Liver (tissue), 9 donors: ENCODE measurements around the gene ULK2. TPM values are rescaled to one million over a fixed set of nuclear protein-coding genes. Genes with fewer than 3 reads are reported as not detected.
A peak's percentile ranks its signal among the peaks of the same experiment; 100 is the strongest.

Experiments used
- DNase-seq: peaks from one replicate; pipeline ENCODE4 v3.0.0-alpha.2; 2017; ENCODE audit warnings: low spot score
- H3K27ac ChIP-seq, 2 donors: one replicate each; pipeline ENCODE4 v1.7.0; 2013; ENCODE audit warnings: inconsistent platforms in 2 of 2, low read length in 2 of 2, control low read depth in 1 of 2, low read depth in 1 of 2, mild to moderate bottlenecking in 1 of 2
- H3K27me3 ChIP-seq, 4 donors: one replicate each; pipeline versions ENCODE4 v1.6.1 to v1.7.0; 2013; ENCODE audit warnings: low read length in 3 of 4, inconsistent platforms in 1 of 4, mild to moderate bottlenecking in 1 of 4, moderate library complexity in 1 of 4; ENCODE audit not compliant: control insufficient read depth in 4 of 4, insufficient read depth in 4 of 4
- H3K36me3 ChIP-seq, 4 donors: one replicate each; pipeline versions ENCODE4 v1.6.1 to v1.7.0; 2013; ENCODE audit warnings: low read length in 3 of 4, mild to moderate bottlenecking in 3 of 4, low read depth in 1 of 4, moderate library complexity in 1 of 4; ENCODE audit not compliant: control insufficient read depth in 4 of 4, insufficient read depth in 3 of 4
- H3K4me1 ChIP-seq, 4 donors: one replicate each; pipeline versions ENCODE4 v1.6.1 to v1.7.0; 2013; ENCODE audit warnings: low read length in 3 of 4, mild to moderate bottlenecking in 3 of 4, moderate library complexity in 1 of 4; ENCODE audit not compliant: control insufficient read depth in 4 of 4, insufficient read depth in 4 of 4
- H3K4me3 ChIP-seq, 3 donors: one replicate each; pipeline versions ENCODE4 v1.6.1 to v1.7.0; 2013; ENCODE audit warnings: low read length in 3 of 3, control low read depth in 1 of 3, low read depth in 1 of 3, mild to moderate bottlenecking in 1 of 3
- H3K9ac ChIP-seq, 2 donors: one replicate each; pipeline ENCODE4 v1.7.0; 2013; ENCODE audit warnings: low read length in 2 of 2, mild to moderate bottlenecking in 2 of 2, moderate library complexity in 2 of 2, control low read depth in 1 of 2, low read depth in 1 of 2
- H3K9me3 ChIP-seq, 4 donors: one replicate each; pipeline versions ENCODE4 v1.6.1 to v1.7.0; 2013; ENCODE audit warnings: low read length in 3 of 4; ENCODE audit not compliant: control insufficient read depth in 4 of 4
- EGR1 ChIP-seq, 2 donors: IDR thresholded peaks; 2 replicates each; pipeline ENCODE4 v1.6.1; 2016 to 2018; ENCODE audit warnings: antibody characterized with exemption in 2 of 2, low read depth in 2 of 2
- FOXA1 ChIP-seq: IDR thresholded peaks from 2 replicates; pipeline ENCODE4 v1.6.1; 2016; ENCODE audit warnings: antibody characterized with exemption
- FOXA2 ChIP-seq: IDR thresholded peaks from 2 replicates; pipeline ENCODE4 v1.6.1; 2016; ENCODE audit warnings: antibody characterized with exemption
- GABPA ChIP-seq, 2 donors: IDR thresholded peaks in 1 of 2; conservative IDR thresholded peaks in 1 of 2; 2 replicates each; pipeline ENCODE4 v1.6.1; 2016; ENCODE audit warnings: antibody characterized with exemption in 2 of 2, mild to moderate bottlenecking in 1 of 2, moderate library complexity in 1 of 2
- HNF4A ChIP-seq, 2 donors: conservative IDR thresholded peaks; 2 replicates each; pipeline ENCODE4 v1.6.1; 2016; ENCODE audit warnings: antibody characterized with exemption in 2 of 2, mild to moderate bottlenecking in 2 of 2
- HNF4G ChIP-seq: IDR thresholded peaks from 2 replicates; pipeline ENCODE4 v1.6.1; 2016; ENCODE audit warnings: antibody characterized with exemption
- JUND ChIP-seq, 2 donors: IDR thresholded peaks; 2 replicates each; pipeline ENCODE4 v1.6.1; 2016; ENCODE audit warnings: antibody characterized with exemption in 2 of 2
- MAX ChIP-seq: IDR thresholded peaks from 2 replicates; pipeline ENCODE4 v1.6.1; 2016; ENCODE audit warnings: antibody characterized with exemption
- NR2F2 ChIP-seq: IDR thresholded peaks from 2 replicates; pipeline ENCODE4 v1.6.1; 2016; ENCODE audit warnings: antibody characterized with exemption
- RAD21 ChIP-seq, 2 donors: IDR thresholded peaks; 2 replicates each; pipeline ENCODE4 v1.6.1; 2016; ENCODE audit warnings: antibody characterized with exemption in 2 of 2, mild to moderate bottlenecking in 2 of 2
- SP1 ChIP-seq: IDR thresholded peaks from 2 replicates; pipeline ENCODE4 v1.6.1; 2018; ENCODE audit warnings: antibody characterized with exemption, mild to moderate bottlenecking
- YY1 ChIP-seq: IDR thresholded peaks from 2 replicates; pipeline ENCODE4 v1.6.1; 2016; ENCODE audit warnings: antibody characterized with exemption, mild to moderate bottlenecking
- WGBS: extraction: QIAGEN DNeasy Blood & Tissue Kit; methylation state at CpG from one replicate; pipeline ENCODE4 v1.1.7; 2013; 5-methylcytosine and 5-hydroxymethylcytosine counted together
- polyA plus RNA-seq, 2 donors: library from polyadenylated mRNA; stranded (reverse) in 1 of 2; unstranded in 1 of 2; fragments of 200-250 nt in 1 of 2; fragments of >200 nt in 1 of 2; fragmentation: Nextera tagmentation in 1 of 2; extraction: Ambion mirVana in 1 of 2; gene quantifications; one replicate each; pipeline versions ENCODE4 v1.2.1 to v1.2.3, GENCODE V29; 2013 to 2015
- total RNA-seq, 2 donors: library from RNA; depleted of rRNA; stranded (reverse); fragments of >200 nt; gene quantifications; one replicate each; pipeline ENCODE4 v1.2.3, GENCODE V29; 2014
- TF ChIP-seq, protein P1 (sequence below): IDR thresholded peaks from 2 replicates; pipeline ENCODE4 v1.6.1; 2016; ENCODE audit warnings: antibody characterized with exemption, mild to moderate bottlenecking
- TF ChIP-seq, protein P2 (sequence below): IDR thresholded peaks from 2 replicates; pipeline ENCODE4 v1.6.1; 2016; ENCODE audit warnings: antibody characterized with exemption
- TF ChIP-seq, protein P3 (sequence below): fragments of 150-350 bp; IDR thresholded peaks from 2 replicates; pipeline ENCODE4 v1.5.1; 2017; ENCODE audit warnings: improper control_type of control experiment, low read depth, low read length; ENCODE audit not compliant: missing input control
- TF ChIP-seq, protein P4 (sequence below): IDR thresholded peaks from 2 replicates; pipeline ENCODE4 v1.6.1; 2016; ENCODE audit warnings: antibody characterized with exemption
- donor health status: healthy.
- donor health status: healthy.
- donor health status: healthy.
- donor health status: healthy.
- donor health status: healthy.

Gene ULK2
- total and polyA plus RNA-seq, 4 donors, result 0.89 to 7.9 (median 4.2) TPM

GRCh38 chr17:19763416-19763815, 104.3 kb downstream of the ULK2 start:
- peaks cover 0 to 7% (median 2%) of the 10 kb centered on the region in 4 donors for H3K4me1 ChIP-seq
- no peaks in the 10 kb centered on the region for H3K27me3 ChIP-seq
- TF ChIP-seq MAX, result no peak
- TF ChIP-seq, protein P1, sequence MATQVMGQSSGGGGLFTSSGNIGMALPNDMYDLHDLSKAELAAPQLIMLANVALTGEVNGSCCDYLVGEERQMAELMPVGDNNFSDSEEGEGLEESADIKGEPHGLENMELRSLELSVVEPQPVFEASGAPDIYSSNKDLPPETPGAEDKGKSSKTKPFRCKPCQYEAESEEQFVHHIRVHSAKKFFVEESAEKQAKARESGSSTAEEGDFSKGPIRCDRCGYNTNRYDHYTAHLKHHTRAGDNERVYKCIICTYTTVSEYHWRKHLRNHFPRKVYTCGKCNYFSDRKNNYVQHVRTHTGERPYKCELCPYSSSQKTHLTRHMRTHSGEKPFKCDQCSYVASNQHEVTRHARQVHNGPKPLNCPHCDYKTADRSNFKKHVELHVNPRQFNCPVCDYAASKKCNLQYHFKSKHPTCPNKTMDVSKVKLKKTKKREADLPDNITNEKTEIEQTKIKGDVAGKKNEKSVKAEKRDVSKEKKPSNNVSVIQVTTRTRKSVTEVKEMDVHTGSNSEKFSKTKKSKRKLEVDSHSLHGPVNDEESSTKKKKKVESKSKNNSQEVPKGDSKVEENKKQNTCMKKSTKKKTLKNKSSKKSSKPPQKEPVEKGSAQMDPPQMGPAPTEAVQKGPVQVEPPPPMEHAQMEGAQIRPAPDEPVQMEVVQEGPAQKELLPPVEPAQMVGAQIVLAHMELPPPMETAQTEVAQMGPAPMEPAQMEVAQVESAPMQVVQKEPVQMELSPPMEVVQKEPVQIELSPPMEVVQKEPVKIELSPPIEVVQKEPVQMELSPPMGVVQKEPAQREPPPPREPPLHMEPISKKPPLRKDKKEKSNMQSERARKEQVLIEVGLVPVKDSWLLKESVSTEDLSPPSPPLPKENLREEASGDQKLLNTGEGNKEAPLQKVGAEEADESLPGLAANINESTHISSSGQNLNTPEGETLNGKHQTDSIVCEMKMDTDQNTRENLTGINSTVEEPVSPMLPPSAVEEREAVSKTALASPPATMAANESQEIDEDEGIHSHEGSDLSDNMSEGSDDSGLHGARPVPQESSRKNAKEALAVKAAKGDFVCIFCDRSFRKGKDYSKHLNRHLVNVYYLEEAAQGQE, result no peak
- TF ChIP-seq RAD21 (IDR thresholded peaks at IDR 0.05), result no peak
- no peak for TF ChIP-seq NR2F2
- no peak for TF ChIP-seq HNF4G
- TF ChIP-seq FOXA2, result no peak
- TF ChIP-seq, protein P2, sequence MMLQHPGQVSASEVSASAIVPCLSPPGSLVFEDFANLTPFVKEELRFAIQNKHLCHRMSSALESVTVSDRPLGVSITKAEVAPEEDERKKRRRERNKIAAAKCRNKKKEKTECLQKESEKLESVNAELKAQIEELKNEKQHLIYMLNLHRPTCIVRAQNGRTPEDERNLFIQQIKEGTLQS, result no peak
- TF ChIP-seq SP1, result no peak
- TF ChIP-seq YY1, result no peak
- TF ChIP-seq EGR1 (IDR thresholded peaks at IDR 0.05; ENCODE audit: low read depth in 2 of 2), result no peak
- no peak for TF ChIP-seq HNF4A (conservative IDR thresholded peaks at IDR 0.05)
- TF ChIP-seq, protein P3, sequence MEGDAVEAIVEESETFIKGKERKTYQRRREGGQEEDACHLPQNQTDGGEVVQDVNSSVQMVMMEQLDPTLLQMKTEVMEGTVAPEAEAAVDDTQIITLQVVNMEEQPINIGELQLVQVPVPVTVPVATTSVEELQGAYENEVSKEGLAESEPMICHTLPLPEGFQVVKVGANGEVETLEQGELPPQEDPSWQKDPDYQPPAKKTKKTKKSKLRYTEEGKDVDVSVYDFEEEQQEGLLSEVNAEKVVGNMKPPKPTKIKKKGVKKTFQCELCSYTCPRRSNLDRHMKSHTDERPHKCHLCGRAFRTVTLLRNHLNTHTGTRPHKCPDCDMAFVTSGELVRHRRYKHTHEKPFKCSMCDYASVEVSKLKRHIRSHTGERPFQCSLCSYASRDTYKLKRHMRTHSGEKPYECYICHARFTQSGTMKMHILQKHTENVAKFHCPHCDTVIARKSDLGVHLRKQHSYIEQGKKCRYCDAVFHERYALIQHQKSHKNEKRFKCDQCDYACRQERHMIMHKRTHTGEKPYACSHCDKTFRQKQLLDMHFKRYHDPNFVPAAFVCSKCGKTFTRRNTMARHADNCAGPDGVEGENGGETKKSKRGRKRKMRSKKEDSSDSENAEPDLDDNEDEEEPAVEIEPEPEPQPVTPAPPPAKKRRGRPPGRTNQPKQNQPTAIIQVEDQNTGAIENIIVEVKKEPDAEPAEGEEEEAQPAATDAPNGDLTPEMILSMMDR, result no peak
- TF ChIP-seq JUND (IDR thresholded peaks at IDR 0.05), result no peak
- TF ChIP-seq, protein P4, sequence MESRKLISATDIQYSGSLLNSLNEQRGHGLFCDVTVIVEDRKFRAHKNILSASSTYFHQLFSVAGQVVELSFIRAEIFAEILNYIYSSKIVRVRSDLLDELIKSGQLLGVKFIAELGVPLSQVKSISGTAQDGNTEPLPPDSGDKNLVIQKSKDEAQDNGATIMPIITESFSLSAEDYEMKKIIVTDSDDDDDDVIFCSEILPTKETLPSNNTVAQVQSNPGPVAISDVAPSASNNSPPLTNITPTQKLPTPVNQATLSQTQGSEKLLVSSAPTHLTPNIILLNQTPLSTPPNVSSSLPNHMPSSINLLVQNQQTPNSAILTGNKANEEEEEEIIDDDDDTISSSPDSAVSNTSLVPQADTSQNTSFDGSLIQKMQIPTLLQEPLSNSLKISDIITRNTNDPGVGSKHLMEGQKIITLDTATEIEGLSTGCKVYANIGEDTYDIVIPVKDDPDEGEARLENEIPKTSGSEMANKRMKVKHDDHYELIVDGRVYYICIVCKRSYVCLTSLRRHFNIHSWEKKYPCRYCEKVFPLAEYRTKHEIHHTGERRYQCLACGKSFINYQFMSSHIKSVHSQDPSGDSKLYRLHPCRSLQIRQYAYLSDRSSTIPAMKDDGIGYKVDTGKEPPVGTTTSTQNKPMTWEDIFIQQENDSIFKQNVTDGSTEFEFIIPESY, result no peak
- TF ChIP-seq FOXA1, result no peak
- H3K9me3 ChIP-seq, result no peaks in the 10 kb centered on the region
- H3K27ac ChIP-seq, result no peak overlapping the region
- no peak for DNase-seq
- H3K9ac ChIP-seq, result no peak overlapping the region
- 94% methylated on average over 2 of the region's 2 CpGs for WGBS
- no peaks in the 10 kb centered on the region for H3K36me3 ChIP-seq
- no peak overlapping the region for H3K4me3 ChIP-seq

DNA sequence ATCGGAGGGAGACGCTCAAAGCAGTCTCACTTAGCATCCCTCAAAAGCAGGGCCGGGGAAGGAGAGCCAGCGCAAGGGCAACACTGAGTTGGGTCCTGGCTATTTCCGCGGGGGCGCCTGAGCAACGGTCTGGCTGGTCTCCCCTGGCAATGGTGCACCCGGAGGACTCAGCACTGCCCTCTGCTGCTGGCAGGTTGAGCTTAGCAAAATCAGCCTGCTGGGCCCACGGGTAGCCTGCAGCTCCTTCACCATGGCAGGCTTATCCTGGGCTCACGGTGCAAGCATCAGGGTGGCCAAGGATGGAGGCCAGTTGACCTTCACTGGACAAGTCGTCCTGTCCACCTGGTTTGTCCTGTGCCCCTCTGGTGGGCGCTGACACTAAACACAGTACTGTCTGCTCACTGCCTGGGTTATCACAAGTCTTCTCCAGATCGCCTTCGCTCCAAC, 105.2 kb downstream of the ULK2 start:
- TF ChIP-seq GABPA (IDR thresholded peaks at IDR 0.05 in 1 of 2, conservative IDR thresholded peaks at IDR 0.05 in 1 of 2) (no peak), RAD21 (IDR thresholded peaks at IDR 0.05) (peak; percentile 73 to 90)
- TF ChIP-seq, protein P3, result peak; percentile 69
- no peaks in the 10 kb centered on the region for H3K27me3 ChIP-seq
- H3K4me1 ChIP-seq, result peaks cover 0 to 7% (median 2%) of the 10 kb centered on the region in 4 donors
- H3K36me3 ChIP-seq, result no peaks in the 10 kb centered on the region
- H3K27ac ChIP-seq, result no peak overlapping the region
- H3K9me3 ChIP-seq, result no peaks in the 10 kb centered on the region
- no peak overlapping the region for H3K4me3 ChIP-seq
- H3K9ac ChIP-seq, result no peak overlapping the region
- 34% methylated on average over 15 of the region's 15 CpGs for WGBS
- peak; percentile 57 for DNase-seq
